ENCODE measurements around the gene CAD. TPM values are rescaled to one million over a fixed set of nuclear protein-coding genes. Genes with fewer than 3 reads are reported as not detected.

The CAD gene
- total RNA-seq, 6 donors from 2014 or later: 19.8 to 66.0 (median 33.5) TPM

GRCh38 chr2:27182346-27182745 is 34.8 kb upstream of the CAD start:
- H3K27ac ChIP-seq: peak overlapping the region in 1 of 4 donors; percentile 49
- WGBS, 2 donors: 63 to 78% methylated on average over 4 of the region's 4 CpGs

DNA sequence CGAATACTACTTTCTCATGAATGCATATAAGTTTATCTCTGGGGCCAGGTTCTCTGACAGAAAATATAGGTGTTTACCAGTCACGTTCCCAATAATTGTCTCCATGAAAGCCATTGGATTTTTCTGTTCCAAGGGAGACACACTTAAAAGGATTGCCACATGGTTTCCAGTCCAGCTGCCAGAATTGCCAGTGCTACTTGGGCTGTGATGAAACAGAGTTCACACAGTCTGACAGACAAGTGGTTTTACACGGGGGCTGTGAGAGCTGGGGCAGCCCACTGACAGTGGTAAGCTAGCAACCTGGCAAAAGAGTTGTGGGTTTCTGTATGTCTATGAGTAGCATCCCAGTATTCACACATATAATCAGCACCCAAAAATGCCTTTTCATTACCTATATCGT is 33.1 kb upstream of the CAD start:
- WGBS, 2 donors: 52 to 63% methylated on average over 3 to 4 of the region's 4 CpGs
- Histone ChIP-seq H3K36me3 (no peaks in the 10 kb centered on the region), H3K4me3 (no peak overlapping the region), H3K9me3 (no peaks in the 10 kb centered on the region), H3K27ac (peak overlapping the region in 2 of 4 donors; percentile 60 to 69), H3K4me1 (peaks cover 0 to 8% (median 0%) of the 10 kb centered on the region in 4 donors), H3K27me3 (no peaks in the 10 kb centered on the region)
- TF ChIP-seq POLR2AphosphoS5 (IDR thresholded peaks at IDR 0.05): peak; percentile 12 to 16
- no peak for TF ChIP-seq POLR2A (IDR thresholded peaks at IDR 0.05)
- DNase-seq: no peak
- ATAC-seq (ENCODE audit: low FRiP score in 2 of 2): peak in 1 of 2 donors; percentile 30

More at GRCh38 chr2:27182346-27182745, 34.8 kb upstream of the CAD start:
- ATAC-seq (ENCODE audit: low FRiP score in 2 of 2) (no peak), DNase-seq (no peak)
- H3K4me1 ChIP-seq: peaks cover 0 to 8% (median 0%) of the 10 kb centered on the region in 4 donors
- no peaks in the 10 kb centered on the region for H3K36me3 ChIP-seq
- no peaks in the 10 kb centered on the region for H3K27me3 ChIP-seq
- TF ChIP-seq POLR2A (IDR thresholded peaks at IDR 0.05): no peak
- no peak for TF ChIP-seq EP300 (IDR thresholded peaks at IDR 0.05)
- TF ChIP-seq, protein P1, sequence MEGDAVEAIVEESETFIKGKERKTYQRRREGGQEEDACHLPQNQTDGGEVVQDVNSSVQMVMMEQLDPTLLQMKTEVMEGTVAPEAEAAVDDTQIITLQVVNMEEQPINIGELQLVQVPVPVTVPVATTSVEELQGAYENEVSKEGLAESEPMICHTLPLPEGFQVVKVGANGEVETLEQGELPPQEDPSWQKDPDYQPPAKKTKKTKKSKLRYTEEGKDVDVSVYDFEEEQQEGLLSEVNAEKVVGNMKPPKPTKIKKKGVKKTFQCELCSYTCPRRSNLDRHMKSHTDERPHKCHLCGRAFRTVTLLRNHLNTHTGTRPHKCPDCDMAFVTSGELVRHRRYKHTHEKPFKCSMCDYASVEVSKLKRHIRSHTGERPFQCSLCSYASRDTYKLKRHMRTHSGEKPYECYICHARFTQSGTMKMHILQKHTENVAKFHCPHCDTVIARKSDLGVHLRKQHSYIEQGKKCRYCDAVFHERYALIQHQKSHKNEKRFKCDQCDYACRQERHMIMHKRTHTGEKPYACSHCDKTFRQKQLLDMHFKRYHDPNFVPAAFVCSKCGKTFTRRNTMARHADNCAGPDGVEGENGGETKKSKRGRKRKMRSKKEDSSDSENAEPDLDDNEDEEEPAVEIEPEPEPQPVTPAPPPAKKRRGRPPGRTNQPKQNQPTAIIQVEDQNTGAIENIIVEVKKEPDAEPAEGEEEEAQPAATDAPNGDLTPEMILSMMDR (IDR thresholded peaks at IDR 0.05): no peak
- no peak for TF ChIP-seq POLR2AphosphoS5 (IDR thresholded peaks at IDR 0.05)
- H3K9me3 ChIP-seq: no peaks in the 10 kb centered on the region
- H3K4me3 ChIP-seq: no peak overlapping the region

DNA sequence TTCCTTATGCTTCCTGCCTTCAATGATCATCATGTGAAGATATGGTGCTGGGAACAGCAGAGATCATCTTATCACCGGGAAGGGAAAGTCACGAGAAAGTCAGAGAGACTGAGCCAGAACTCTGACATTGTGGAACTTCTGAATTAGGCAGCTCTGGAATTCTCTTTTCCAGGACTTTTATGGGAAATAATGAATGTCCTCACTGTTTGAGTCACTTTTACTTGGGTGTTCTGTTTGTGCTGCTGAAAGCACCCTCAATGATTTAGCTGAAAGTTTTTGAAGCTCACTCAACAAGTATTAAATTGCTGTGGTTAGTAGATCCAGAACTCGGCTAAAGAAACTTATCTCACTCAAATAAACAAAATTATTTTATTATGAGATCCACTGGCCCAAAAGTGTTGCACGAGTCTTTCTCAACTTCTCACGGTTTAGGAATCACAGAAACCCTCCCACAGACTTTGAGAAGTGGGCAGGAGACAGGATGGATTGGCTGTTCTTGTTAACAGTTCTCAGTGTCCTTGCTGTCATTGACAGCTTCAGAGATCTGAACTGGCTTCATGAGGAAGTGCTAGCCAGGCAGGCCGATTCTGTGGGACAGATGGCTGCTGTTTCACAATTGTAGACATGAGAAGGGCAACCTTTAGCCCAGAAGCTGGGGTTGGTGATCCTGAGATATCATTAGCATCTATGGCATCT is 31.7 kb upstream of the CAD start:
- Histone ChIP-seq H3K9me3 (no peaks in the 10 kb centered on the region), H3K27ac (peak overlapping the region; percentile 9 to 69 (median 52)), H3K4me3 (no peak overlapping the region), H3K4me1 (peaks cover 0 to 8% (median 0%) of the 10 kb centered on the region in 4 donors), H3K27me3 (no peaks in the 10 kb centered on the region), H3K36me3 (no peaks in the 10 kb centered on the region)
- peak in 1 of 2 donors; percentile 60 for DNase-seq
- peak; percentile 64 for TF ChIP-seq POLR2AphosphoS5 (IDR thresholded peaks at IDR 0.05)
- TF ChIP-seq, protein P1 (IDR thresholded peaks at IDR 0.05): no peak
- 31 to 33% methylated on average over 6 of the region's 6 CpGs for WGBS, 2 donors
- ATAC-seq (ENCODE audit: low FRiP score in 2 of 2): peak; percentile 70 to 81

DNA sequence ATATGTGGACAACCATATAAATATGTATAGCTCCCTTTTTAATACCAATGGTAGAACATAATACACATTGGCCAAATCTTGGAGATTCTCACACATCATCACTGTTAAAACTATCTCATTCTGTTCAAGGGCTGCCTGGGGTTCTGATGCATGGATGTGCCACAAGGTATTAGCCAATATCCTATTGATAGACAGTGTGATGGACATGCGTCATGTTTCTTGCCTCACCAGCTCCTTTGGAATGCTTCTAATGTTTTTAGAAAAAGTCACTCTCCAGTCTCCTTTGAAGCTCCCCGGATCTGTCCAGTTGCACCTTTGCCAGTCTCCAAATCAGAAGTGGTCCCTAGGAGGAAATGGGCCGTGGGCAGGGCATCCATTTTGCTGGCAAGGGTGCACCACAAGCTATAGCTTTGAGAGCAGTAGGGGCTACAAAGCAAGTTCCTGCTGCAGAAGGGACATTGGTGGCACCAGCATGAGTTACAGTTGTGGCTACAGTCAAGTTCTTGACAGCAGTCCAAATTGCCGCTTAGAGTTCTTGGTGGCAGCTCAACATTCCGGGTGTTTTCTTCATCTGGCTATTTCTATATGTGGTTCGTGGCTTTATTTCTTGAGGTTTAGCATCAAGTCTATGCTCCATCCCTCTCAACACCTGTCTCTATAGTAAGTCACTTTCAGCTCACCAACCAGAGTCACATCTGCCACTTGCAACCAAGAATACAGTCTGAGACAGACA is 30.4 kb upstream of the CAD start:
- TF ChIP-seq EP300 (IDR thresholded peaks at IDR 0.05) (no peak), POLR2AphosphoS5 (IDR thresholded peaks at IDR 0.05) (no peak), POLR2A (IDR thresholded peaks at IDR 0.05) (no peak)
- TF ChIP-seq, protein P1 (IDR thresholded peaks at IDR 0.05): no peak
- H3K27ac ChIP-seq: no peak overlapping the region
- H3K4me1 ChIP-seq: peaks cover 0 to 6% (median 0%) of the 10 kb centered on the region in 4 donors
- ATAC-seq (ENCODE audit: low FRiP score in 2 of 2): no peak
- H3K9me3 ChIP-seq: no peaks in the 10 kb centered on the region
- H3K27me3 ChIP-seq: no peaks in the 10 kb centered on the region
- WGBS, 2 donors: 53 to 80% methylated on average over 5 to 6 of the region's 6 CpGs
- no peak for DNase-seq
- no peak overlapping the region for H3K4me3 ChIP-seq
- H3K36me3 ChIP-seq: no peaks in the 10 kb centered on the region

- peaks cover 0 to 1% (median 0%) of the 10 kb centered on the region in 4 donors for H3K4me1 ChIP-seq
- WGBS, 2 donors: 88 to 95% methylated on average over 8 of the region's 8 CpGs
- no peak for ATAC-seq (ENCODE audit: low FRiP score in 2 of 2)
- no peaks in the 10 kb centered on the region for H3K27me3 ChIP-seq
- TF ChIP-seq POLR2AphosphoS5 (IDR thresholded peaks at IDR 0.05) (no peak), POLR2A (IDR thresholded peaks at IDR 0.05) (no peak), EP300 (IDR thresholded peaks at IDR 0.05) (no peak)
- TF ChIP-seq, protein P1 (IDR thresholded peaks at IDR 0.05): no peak
- no peaks in the 10 kb centered on the region for H3K9me3 ChIP-seq
- DNase-seq: no peak
- no peaks in the 10 kb centered on the region for H3K36me3 ChIP-seq
- H3K27ac ChIP-seq: no peak overlapping the region
- no peak overlapping the region for H3K4me3 ChIP-seq
These were observed 27.2 kb upstream of the CAD start for GRCh38 chr2:27189989-27190388.
